GM23248 (cell line): ENCODE data around the gene GCG.

Source experiments
- EZH2 ChIP-seq: fragments of 200-600 bp; sonication (generic); IDR thresholded peaks from 2 replicates; pipeline ENCODE4 v1.6.1; 2018; ENCODE audit warnings: antibody characterized with exemption, mild to moderate bottlenecking; ENCODE audit not compliant: insufficient read depth, poor library complexity, severe bottlenecking
- EZH2phosphoT487 ChIP-seq: fragments of 200-600 bp; sonication (generic); IDR thresholded peaks from 2 replicates; pipeline ENCODE4 v1.6.1; 2018; ENCODE audit warnings: antibody characterized with exemption, moderate library complexity, mild to moderate bottlenecking, low read depth; ENCODE audit not compliant: insufficient read depth

DNA sequence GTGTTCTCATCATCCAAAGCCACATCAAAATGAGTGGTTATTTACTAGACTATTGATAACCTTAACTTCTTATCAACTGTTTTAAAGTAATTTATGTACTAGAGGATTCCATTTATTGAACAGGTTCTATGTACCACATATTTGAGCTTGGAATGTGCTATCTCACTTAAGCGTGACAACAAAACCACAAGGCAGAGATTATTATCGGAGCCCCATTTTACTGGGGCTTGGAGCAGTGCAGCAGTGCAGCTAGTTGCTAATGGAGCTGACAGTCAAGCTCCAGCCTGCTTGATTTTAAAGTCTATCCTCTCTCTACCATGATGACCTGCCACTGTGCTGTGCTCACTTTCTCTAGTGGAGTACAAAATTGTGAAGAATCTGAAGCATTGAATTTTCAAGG is 24.6 kb downstream of the GCG start:
- TF ChIP-seq EZH2phosphoT487, result no peak
- TF ChIP-seq EZH2, result no peak
